Nephron (organoid): Measurements from ENCODE around the gene ACACB.
A peak's percentile ranks its signal among the peaks of the same experiment; 100 is the strongest.

ENCODE experiments used
- H3K27ac Mint-ChIP-seq, 3 experiments: 2 replicates each; pipeline ENCODE4 v1.8.0; 2020; ENCODE audit warnings: mixed read lengths in 3 of 3, mild to moderate bottlenecking in 2 of 3, moderate library complexity in 1 of 3
- H3K27me3 Mint-ChIP-seq: 2 replicates; pipeline ENCODE4 v1.8.0; 2021; ENCODE audit warnings: low read depth, mild to moderate bottlenecking, moderate library complexity, mixed read lengths
- H3K36me3 Mint-ChIP-seq: 2 replicates; pipeline ENCODE4 v1.8.0; 2020; ENCODE audit warnings: low read depth, mixed read lengths
- H3K4me1 Mint-ChIP-seq: 2 replicates; pipeline ENCODE4 v1.8.0; 2020; ENCODE audit warnings: mixed read lengths
- H3K4me3 Mint-ChIP-seq, 3 experiments: 2 replicates each; pipeline ENCODE4 v1.8.0; 2020; ENCODE audit warnings: mild to moderate bottlenecking in 3 of 3, mixed read lengths in 3 of 3, moderate library complexity in 2 of 3
- H3K9me3 Mint-ChIP-seq: 2 replicates; pipeline ENCODE4 v1.8.0; 2020; ENCODE audit warnings: mixed read lengths
- CTCF ChIP-seq, 3 experiments: fragments of 200-600 bp; sonication (generic); IDR thresholded peaks; one replicate each; pipeline ENCODE4 v1.5.0; 2021; ENCODE audit warnings: antibody characterized with exemption in 3 of 3; ENCODE audit not compliant: unreplicated experiment in 3 of 3

ACACB gene

GRCh38 chr12:109156586-109156985 is 40.2 kb downstream of the ACACB start:
- no peaks in the 10 kb centered on the region for H3K36me3 Mint-ChIP-seq
- peaks cover 11% of the 10 kb centered on the region for H3K27me3 Mint-ChIP-seq
- H3K4me1 Mint-ChIP-seq: peaks cover 13% of the 10 kb centered on the region
- no peak for TF ChIP-seq CTCF (IDR thresholded peaks at IDR 0.05; ENCODE audit: unreplicated experiment in 3 of 3)
- peak overlapping the region in 1 of 3 experiments; percentile 29 for H3K4me3 Mint-ChIP-seq
- H3K9me3 Mint-ChIP-seq: no peaks in the 10 kb centered on the region
- H3K27ac Mint-ChIP-seq: no peak overlapping the region

GRCh38 chr12:109157986-109158385 is 41.6 kb downstream of the ACACB start:
- Mint-ChIP-seq H3K4me3 (peak overlapping the region in 1 of 3 experiments; percentile 17), H3K36me3 (no peaks in the 10 kb centered on the region), H3K9me3 (no peaks in the 10 kb centered on the region), H3K27me3 (peaks cover 7% of the 10 kb centered on the region), H3K27ac (peak overlapping the region in 1 of 3 experiments; percentile 52), H3K4me1 (peaks cover 13% of the 10 kb centered on the region)
- TF ChIP-seq CTCF (IDR thresholded peaks at IDR 0.05; ENCODE audit: unreplicated experiment in 3 of 3): no peak

GRCh38 chr12:109160433-109160832 is 44.0 kb downstream of the ACACB start:
- Mint-ChIP-seq H3K4me1 (peaks cover 5% of the 10 kb centered on the region), H3K4me3 (no peak overlapping the region), H3K36me3 (peaks cover 7% of the 10 kb centered on the region), H3K27me3 (peaks cover 7% of the 10 kb centered on the region), H3K9me3 (no peaks in the 10 kb centered on the region), H3K27ac (no peak overlapping the region)
- no peak for TF ChIP-seq CTCF (IDR thresholded peaks at IDR 0.05; ENCODE audit: unreplicated experiment in 3 of 3)

- no peaks in the 10 kb centered on the region for H3K9me3 Mint-ChIP-seq
- H3K27me3 Mint-ChIP-seq: peaks cover 7% of the 10 kb centered on the region
- no peak overlapping the region for H3K4me3 Mint-ChIP-seq
Measured at GRCh38 chr12:109160873-109161272, 44.5 kb downstream of the ACACB start.

GRCh38 chr12:109162551-109162950 is 46.2 kb downstream of the ACACB start:
- Mint-ChIP-seq H3K36me3 (peaks cover 10% of the 10 kb centered on the region), H3K4me3 (no peak overlapping the region), H3K9me3 (no peaks in the 10 kb centered on the region), H3K27me3 (no peaks in the 10 kb centered on the region), H3K4me1 (peaks cover 3% of the 10 kb centered on the region), H3K27ac (no peak overlapping the region)
- no peak for TF ChIP-seq CTCF (IDR thresholded peaks at IDR 0.05; ENCODE audit: unreplicated experiment in 3 of 3)

More at GRCh38 chr12:109160873-109161272, 44.5 kb downstream of the ACACB start:
- Mint-ChIP-seq H3K27ac (no peak overlapping the region), H3K4me1 (peaks cover 5% of the 10 kb centered on the region), H3K36me3 (peaks cover 10% of the 10 kb centered on the region)
- TF ChIP-seq CTCF (IDR thresholded peaks at IDR 0.05; ENCODE audit: unreplicated experiment in 3 of 3): no peak

- no peak for TF ChIP-seq CTCF (IDR thresholded peaks at IDR 0.05; ENCODE audit: unreplicated experiment in 3 of 3)
- Mint-ChIP-seq H3K4me3 (no peak overlapping the region), H3K4me1 (no peaks in the 10 kb centered on the region), H3K27ac (no peak overlapping the region), H3K9me3 (no peaks in the 10 kb centered on the region), H3K27me3 (no peaks in the 10 kb centered on the region), H3K36me3 (peaks cover 16% of the 10 kb centered on the region)
Measured at GRCh38 chr12:109163167-109163566, 46.8 kb downstream of the ACACB start.
